KMS-11 (cell line): Measurements from ENCODE around the gene NRROS.

ENCODE experiments used
- H2AFZ ChIP-seq: fragments of 200-600 bp; sonication (generic); 2 replicates; pipeline ENCODE4 v1.6.1; 2016; ENCODE audit warnings: antibody characterized with exemption, mixed run types, low read depth
- H3K27ac ChIP-seq: fragments of 200-600 bp; sonication (generic); 2 replicates; pipeline ENCODE4 v1.6.1; 2016; ENCODE audit warnings: mild to moderate bottlenecking, mixed run types
- H3K27me3 ChIP-seq: fragments of 200-600 bp; sonication (generic); 2 replicates; pipeline ENCODE4 v1.6.1; 2017; ENCODE audit warnings: mild to moderate bottlenecking, low read depth, mixed run types, moderate library complexity; ENCODE audit not compliant: insufficient read depth
- H3K36me3 ChIP-seq: fragments of 200-600 bp; sonication (generic); 2 replicates; pipeline ENCODE4 v1.6.1; 2017; ENCODE audit warnings: mild to moderate bottlenecking, mixed run types; ENCODE audit not compliant: insufficient read depth
- H3K4me1 ChIP-seq: fragments of 200-600 bp; sonication (generic); 2 replicates; pipeline ENCODE4 v1.6.1; 2016; ENCODE audit warnings: mild to moderate bottlenecking, low read depth, mixed run types; ENCODE audit not compliant: poor library complexity, severe bottlenecking
- H3K4me2 ChIP-seq: fragments of 200-600 bp; sonication (generic); 2 replicates; pipeline ENCODE4 v1.7.0; 2016; ENCODE audit warnings: mild to moderate bottlenecking, mixed run types
- H3K4me3 ChIP-seq: fragments of 200-600 bp; sonication (generic); IDR thresholded peaks from 2 replicates; pipeline ENCODE4 v1.6.1; 2017; ENCODE audit warnings: low read depth, low read length, mixed read lengths; ENCODE audit not compliant: insufficient read depth
- H3K79me2 ChIP-seq: fragments of 200-600 bp; sonication (generic); 2 replicates; pipeline ENCODE4 v1.6.1; 2016; ENCODE audit warnings: low read depth, mixed run types; ENCODE audit not compliant: insufficient read depth
- H3K9ac ChIP-seq: fragments of 200-600 bp; sonication (generic); 2 replicates; pipeline ENCODE4 v1.6.1; 2016; ENCODE audit warnings: mild to moderate bottlenecking, mixed run types
- H4K20me1 ChIP-seq: fragments of 200-600 bp; sonication (generic); 2 replicates; pipeline ENCODE4 v1.6.1; 2016; ENCODE audit warnings: mild to moderate bottlenecking, mixed run types; ENCODE audit not compliant: insufficient read depth
- TF ChIP-seq, protein P1 (sequence below): fragments of 200-600 bp; sonication (generic); conservative IDR thresholded peaks from 2 replicates; pipeline ENCODE4 v1.6.1; 2017; ENCODE audit warnings: low read depth, mild to moderate bottlenecking, antibody characterized with exemption, low read length, moderate library complexity, mixed read lengths

Gene NRROS

DNA sequence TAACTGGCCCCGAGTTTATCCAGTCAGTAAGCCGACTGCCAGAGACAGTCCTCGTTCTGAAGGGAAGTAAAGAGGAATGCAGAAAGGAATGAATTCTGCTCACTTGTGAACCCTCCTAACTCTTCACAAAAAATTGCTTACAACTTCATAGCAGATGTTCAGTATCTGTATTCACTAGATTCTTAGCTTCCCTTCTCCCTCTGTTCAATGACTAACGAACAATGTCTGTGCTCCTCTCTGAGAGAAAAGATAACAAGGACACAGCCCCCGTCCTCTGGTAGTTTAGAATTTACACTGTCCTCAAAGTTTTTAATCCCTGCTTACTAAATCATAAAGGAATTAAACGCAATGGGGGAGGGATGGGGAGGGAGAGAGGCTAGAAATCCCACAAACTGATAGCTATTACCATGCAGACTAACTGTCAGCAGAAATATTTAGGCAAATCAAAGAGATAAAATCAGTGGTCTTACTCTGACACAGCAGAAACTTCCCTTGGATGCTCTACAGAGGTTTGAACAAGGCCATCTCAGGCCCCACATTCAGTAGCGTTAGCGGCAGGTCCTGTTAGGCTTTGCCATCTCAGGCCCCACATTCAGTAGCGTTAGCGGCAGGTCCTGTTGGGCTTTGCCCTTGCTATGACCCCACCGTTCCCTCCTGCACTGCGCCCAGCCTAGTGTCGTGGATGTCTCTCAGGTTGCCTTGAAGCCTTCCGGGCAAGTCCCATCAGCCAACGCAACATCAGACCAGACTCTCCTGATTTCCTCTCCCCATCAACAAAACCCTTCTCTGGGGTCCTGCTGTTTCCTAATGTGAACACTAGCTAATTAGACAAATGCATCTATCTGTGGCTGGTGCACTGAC lies 23.4 kb downstream of the NRROS start:
- H3K27ac ChIP-seq = no peak overlapping the region
- H3K36me3 ChIP-seq = no peaks in the 10 kb centered on the region
- H3K79me2 ChIP-seq = no peaks in the 10 kb centered on the region
- no peaks in the 10 kb centered on the region for H3K27me3 ChIP-seq
- no peak overlapping the region for H3K4me3 ChIP-seq
- H3K4me1 ChIP-seq = no peaks in the 10 kb centered on the region
- no peak overlapping the region for H2AFZ ChIP-seq
- no peak overlapping the region for H3K9ac ChIP-seq
- TF ChIP-seq, protein P1, sequence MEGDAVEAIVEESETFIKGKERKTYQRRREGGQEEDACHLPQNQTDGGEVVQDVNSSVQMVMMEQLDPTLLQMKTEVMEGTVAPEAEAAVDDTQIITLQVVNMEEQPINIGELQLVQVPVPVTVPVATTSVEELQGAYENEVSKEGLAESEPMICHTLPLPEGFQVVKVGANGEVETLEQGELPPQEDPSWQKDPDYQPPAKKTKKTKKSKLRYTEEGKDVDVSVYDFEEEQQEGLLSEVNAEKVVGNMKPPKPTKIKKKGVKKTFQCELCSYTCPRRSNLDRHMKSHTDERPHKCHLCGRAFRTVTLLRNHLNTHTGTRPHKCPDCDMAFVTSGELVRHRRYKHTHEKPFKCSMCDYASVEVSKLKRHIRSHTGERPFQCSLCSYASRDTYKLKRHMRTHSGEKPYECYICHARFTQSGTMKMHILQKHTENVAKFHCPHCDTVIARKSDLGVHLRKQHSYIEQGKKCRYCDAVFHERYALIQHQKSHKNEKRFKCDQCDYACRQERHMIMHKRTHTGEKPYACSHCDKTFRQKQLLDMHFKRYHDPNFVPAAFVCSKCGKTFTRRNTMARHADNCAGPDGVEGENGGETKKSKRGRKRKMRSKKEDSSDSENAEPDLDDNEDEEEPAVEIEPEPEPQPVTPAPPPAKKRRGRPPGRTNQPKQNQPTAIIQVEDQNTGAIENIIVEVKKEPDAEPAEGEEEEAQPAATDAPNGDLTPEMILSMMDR = no peak
- no peaks in the 10 kb centered on the region for H4K20me1 ChIP-seq
- no peak overlapping the region for H3K4me2 ChIP-seq

DNA sequence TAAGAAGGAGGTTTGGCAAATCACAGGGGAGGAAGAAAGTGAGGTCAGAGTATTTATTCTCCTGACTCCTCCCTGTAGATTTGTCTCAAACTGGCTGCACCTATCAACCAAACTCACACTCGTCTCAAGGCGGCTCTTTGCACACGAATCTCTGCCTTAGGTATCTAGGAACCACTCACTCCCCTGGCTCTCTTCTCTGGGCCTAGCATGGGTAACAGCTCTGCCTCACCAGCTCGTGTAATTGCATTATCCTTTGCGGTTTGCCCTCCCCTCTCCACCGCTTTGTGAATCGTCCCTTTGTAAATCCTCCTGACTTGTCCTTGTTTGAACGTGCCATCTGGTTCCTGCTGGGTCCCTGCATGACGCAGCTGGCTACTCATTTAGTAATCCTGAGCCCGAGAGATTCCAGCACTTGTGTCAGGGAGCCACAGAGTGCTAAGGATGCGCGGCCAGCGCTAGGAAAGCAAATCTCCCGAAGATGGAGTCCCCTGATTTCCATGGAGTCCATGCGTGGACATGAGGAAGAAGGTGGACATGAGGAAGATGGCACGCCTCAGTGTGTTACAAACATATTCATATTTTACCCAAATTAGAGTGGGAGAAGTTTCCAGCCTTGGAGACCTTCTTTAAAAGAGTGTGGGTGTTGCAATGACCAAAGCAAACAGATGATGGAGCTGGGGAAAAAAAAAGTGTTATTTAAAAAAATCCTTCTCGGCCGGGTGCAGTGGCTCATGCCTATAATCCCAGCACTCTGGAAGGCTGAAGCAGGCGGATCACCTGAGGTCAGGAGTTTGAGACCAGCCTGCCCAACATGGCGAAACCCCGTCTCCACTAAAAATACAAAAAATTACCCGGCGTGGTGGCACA lies 26.7 kb downstream of the NRROS start:
- H3K4me1 ChIP-seq = no peaks in the 10 kb centered on the region
- no peak overlapping the region for H3K9ac ChIP-seq
- no peaks in the 10 kb centered on the region for H3K79me2 ChIP-seq
- H2AFZ ChIP-seq = no peak overlapping the region
- H3K4me2 ChIP-seq = no peak overlapping the region
- TF ChIP-seq, protein P1 = no peak
- no peaks in the 10 kb centered on the region for H3K27me3 ChIP-seq
- H3K4me3 ChIP-seq = no peak overlapping the region
- H3K27ac ChIP-seq = no peak overlapping the region
- no peaks in the 10 kb centered on the region for H4K20me1 ChIP-seq
- H3K36me3 ChIP-seq = no peaks in the 10 kb centered on the region

DNA sequence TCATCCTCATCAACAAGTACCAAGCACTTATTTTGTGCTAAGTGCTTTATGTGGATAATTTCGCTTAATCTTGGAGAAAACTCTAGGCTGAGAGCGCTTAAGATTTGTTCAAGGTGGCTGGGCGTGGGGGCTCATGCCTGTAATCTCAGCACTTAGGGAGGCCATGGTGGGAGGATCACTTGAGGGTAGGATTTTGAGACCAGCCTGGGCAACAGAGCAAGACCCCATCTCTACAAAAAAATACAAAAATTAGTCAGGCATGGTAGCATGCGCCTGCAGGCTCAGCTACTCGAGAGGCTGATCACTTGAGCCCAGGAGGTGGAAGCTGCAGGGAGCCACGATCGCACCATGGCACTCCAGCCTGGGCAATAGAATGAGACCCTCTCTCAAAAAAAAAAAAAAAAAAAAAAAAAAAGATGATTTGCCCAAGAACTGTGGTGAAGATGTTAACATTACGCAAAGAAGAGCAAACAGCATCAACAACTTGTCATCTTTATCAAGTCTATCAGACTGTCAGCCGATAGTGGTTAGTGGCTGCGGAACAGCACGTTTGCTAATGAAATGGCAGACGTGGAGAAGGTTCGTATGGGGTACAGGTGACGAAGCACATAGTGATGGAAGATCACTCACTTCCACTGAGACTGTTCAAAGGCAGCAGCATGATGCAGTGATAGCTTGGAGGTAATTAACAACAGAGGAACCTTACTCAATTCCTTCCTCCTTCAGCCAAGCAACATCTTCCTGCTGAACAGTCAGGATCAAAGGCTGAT lies 27.7 kb downstream of the NRROS start:
- H3K27ac ChIP-seq = no peak overlapping the region

DNA sequence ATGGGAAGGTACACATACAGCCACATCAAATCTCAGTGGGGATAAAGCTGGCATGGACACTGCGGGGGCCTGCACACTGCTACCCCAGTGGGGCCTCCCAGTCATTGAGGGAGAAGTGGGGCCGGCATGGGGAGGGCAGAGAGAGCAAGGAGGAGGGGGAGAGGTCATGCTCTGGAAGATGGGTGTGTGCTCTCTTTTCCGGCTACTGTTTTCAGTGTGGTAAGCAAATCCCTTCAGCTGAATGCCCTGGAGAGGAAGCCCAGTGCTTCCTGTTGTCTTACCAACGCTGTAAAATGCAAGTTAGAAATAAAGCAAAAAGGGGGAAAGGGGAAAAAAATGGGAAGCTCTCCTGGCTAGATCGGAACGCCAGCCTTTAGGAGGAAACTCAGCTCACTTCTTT lies 30.8 kb downstream of the NRROS start:
- no peaks in the 10 kb centered on the region for H3K4me1 ChIP-seq
- no peak overlapping the region for H3K27ac ChIP-seq
- H3K79me2 ChIP-seq = no peaks in the 10 kb centered on the region
- no peak overlapping the region for H2AFZ ChIP-seq
- no peak overlapping the region for H3K9ac ChIP-seq
- no peak overlapping the region for H3K4me3 ChIP-seq
- H4K20me1 ChIP-seq = no peaks in the 10 kb centered on the region
- TF ChIP-seq, protein P1 = no peak
- H3K36me3 ChIP-seq = no peaks in the 10 kb centered on the region
- H3K27me3 ChIP-seq = no peaks in the 10 kb centered on the region
- H3K4me2 ChIP-seq = no peak overlapping the region

More for the DNA sequence above, 27.7 kb downstream of the NRROS start:
- no peaks in the 10 kb centered on the region for H3K27me3 ChIP-seq
- no peak overlapping the region for H2AFZ ChIP-seq
- no peaks in the 10 kb centered on the region for H3K4me1 ChIP-seq
- no peak overlapping the region for H3K4me2 ChIP-seq
- TF ChIP-seq, protein P1 = no peak
- no peaks in the 10 kb centered on the region for H3K79me2 ChIP-seq
- no peak overlapping the region for H3K4me3 ChIP-seq
- H3K36me3 ChIP-seq = no peaks in the 10 kb centered on the region
- H4K20me1 ChIP-seq = no peaks in the 10 kb centered on the region
- no peak overlapping the region for H3K9ac ChIP-seq
